SU-DHL-6 (cell line): ENCODE data around the gene SIX3.

Source experiments
- H2AFZ ChIP-seq: fragments of 200-600 bp; sonication (generic); 2 replicates; pipeline ENCODE4 v1.6.1; 2014; ENCODE audit warnings: low read depth, mild to moderate bottlenecking, moderate library complexity, mixed read lengths, antibody characterized with exemption, low read length; ENCODE audit not compliant: severe bottlenecking
- H3F3A ChIP-seq: fragments of 200-600 bp; shearing (Covaris generic); 2 replicates; pipeline ENCODE4 v1.6.0; 2016; ENCODE audit warnings: antibody characterized with exemption, mild to moderate bottlenecking; ENCODE audit not compliant: insufficient read depth
- H3K27ac ChIP-seq: fragments of 200-600 bp; sonication (generic); 2 replicates; pipeline ENCODE4 v1.5.1; 2016; ENCODE audit warnings: low read depth, mild to moderate bottlenecking, low read length, moderate library complexity, mixed read lengths
- H3K27me3 ChIP-seq: fragments of 200-600 bp; sonication (generic), shearing (Covaris generic); 2 replicates; pipeline ENCODE4 v1.6.0; 2014; ENCODE audit warnings: mild to moderate bottlenecking, low read length
- H3K36me3 ChIP-seq: fragments of 200-600 bp; sonication (generic); 2 replicates; pipeline ENCODE4 v1.6.1; 2014; ENCODE audit warnings: mild to moderate bottlenecking, low read length, mixed read lengths
- H3K4me2 ChIP-seq: fragments of 300-600, 200-600 bp; shearing (Covaris generic), sonication (generic); 2 replicates; pipeline ENCODE4 v1.6.0; 2014; ENCODE audit warnings: low read length, low read depth, mild to moderate bottlenecking; ENCODE audit not compliant: poor library complexity, severe bottlenecking
- H3K4me3 ChIP-seq: fragments of 200-600 bp; sonication (generic); 2 replicates; pipeline ENCODE4 v1.5.1; 2014; ENCODE audit warnings: antibody characterized with exemption, low read length, mild to moderate bottlenecking, mixed read lengths; ENCODE audit not compliant: insufficient read depth, poor library complexity, severe bottlenecking
- H3K79me2 ChIP-seq: fragments of 200-600 bp; sonication (generic); 2 replicates; pipeline ENCODE4 v1.6.1; 2014; ENCODE audit warnings: mild to moderate bottlenecking, low read length, moderate library complexity; ENCODE audit not compliant: insufficient read depth
- H3K9ac ChIP-seq: fragments of 200-600 bp; sonication (generic); 2 replicates; pipeline ENCODE4 v1.7.0; 2014; ENCODE audit warnings: mild to moderate bottlenecking, low read length
- H3K9me2 ChIP-seq: fragments of 200-600 bp; sonication (generic); replicated peaks from 2 replicates; pipeline ENCODE4 v1.6.1; 2014; ENCODE audit warnings: low read length; ENCODE audit not compliant: insufficient read depth
- H3K9me3 ChIP-seq: fragments of 200-600 bp; sonication (generic); 2 replicates; pipeline ENCODE4 v1.6.1; 2014; ENCODE audit warnings: low read length, mixed read lengths; ENCODE audit not compliant: insufficient read depth
- H4K20me1 ChIP-seq: fragments of 200-600 bp; sonication (generic); 2 replicates; pipeline ENCODE4 v1.6.1; 2014; ENCODE audit warnings: low read depth, mild to moderate bottlenecking, antibody characterized with exemption, low read length, moderate library complexity, mixed read lengths
- CTCF ChIP-seq: fragments of 200-600 bp; sonication (generic); IDR thresholded peaks from one replicate; pipeline ENCODE4 v1.5.1; 2017; ENCODE audit warnings: antibody characterized with exemption, mild to moderate bottlenecking, low read length, moderate library complexity; ENCODE audit not compliant: insufficient read depth, poor library complexity, severe bottlenecking
- EZH2phosphoT487 ChIP-seq: fragments of 200-600 bp; sonication (generic), shearing (Covaris generic); conservative IDR thresholded peaks from 2 replicates; pipeline ENCODE4 v1.6.1; 2018; ENCODE audit warnings: mild to moderate bottlenecking, antibody characterized with exemption, low read length, moderate library complexity, mixed read lengths

SIX3 gene

GRCh38 chr2:44897406-44897805, 44.1 kb upstream of the SIX3 start:
- H3K9me2 ChIP-seq = no peaks in the 10 kb centered on the region

GRCh38 chr2:44902217-44903137, 39.0 kb upstream of the SIX3 start:
- no peaks in the 10 kb centered on the region for H3K36me3 ChIP-seq
- TF ChIP-seq EZH2phosphoT487 (no peak), CTCF (no peak)
- H3K9ac ChIP-seq = no peak overlapping the region
- H3K9me3 ChIP-seq = no peaks in the 10 kb centered on the region
- H3K9me2 ChIP-seq = no peaks in the 10 kb centered on the region
- no peak overlapping the region for H3K4me3 ChIP-seq
- no peaks in the 10 kb centered on the region for H3F3A ChIP-seq
- H3K4me2 ChIP-seq = no peak overlapping the region
- H4K20me1 ChIP-seq = no peaks in the 10 kb centered on the region
- H2AFZ ChIP-seq = no peak overlapping the region
- no peak overlapping the region for H3K27ac ChIP-seq
- H3K79me2 ChIP-seq = no peaks in the 10 kb centered on the region
- no peaks in the 10 kb centered on the region for H3K27me3 ChIP-seq

More at GRCh38 chr2:44897406-44897805, 44.1 kb upstream of the SIX3 start:
- no peaks in the 10 kb centered on the region for H4K20me1 ChIP-seq
- H3K27ac ChIP-seq = no peak overlapping the region
- H3F3A ChIP-seq = no peaks in the 10 kb centered on the region
- no peak for TF ChIP-seq CTCF
- TF ChIP-seq EZH2phosphoT487 = no peak
- no peaks in the 10 kb centered on the region for H3K27me3 ChIP-seq
- no peak overlapping the region for H2AFZ ChIP-seq
- no peak overlapping the region for H3K9ac ChIP-seq
- no peak overlapping the region for H3K4me2 ChIP-seq
- H3K9me3 ChIP-seq = no peaks in the 10 kb centered on the region
- no peaks in the 10 kb centered on the region for H3K79me2 ChIP-seq
- no peaks in the 10 kb centered on the region for H3K36me3 ChIP-seq
- H3K4me3 ChIP-seq = no peak overlapping the region

- Histone ChIP-seq H3K27me3 (no peaks in the 10 kb centered on the region), H3K79me2 (no peaks in the 10 kb centered on the region), H3K4me3 (no peak overlapping the region), H3K27ac (no peak overlapping the region), H2AFZ (no peak overlapping the region), H3K36me3 (no peaks in the 10 kb centered on the region), H3K9me3 (no peaks in the 10 kb centered on the region), H3K9me2 (no peaks in the 10 kb centered on the region), H3F3A (no peaks in the 10 kb centered on the region), H3K4me2 (no peak overlapping the region), H3K9ac (no peak overlapping the region), H4K20me1 (no peaks in the 10 kb centered on the region)
- TF ChIP-seq CTCF = no peak
- TF ChIP-seq EZH2phosphoT487 = no peak
Observed at GRCh38 chr2:44904578-44904977, 36.9 kb upstream of the SIX3 start.
